GM18505 (cell line): ENCODE measurements around the gene KIF9.
"Not testable (repeated sequence)": the region's sequence is repeated elsewhere in the genome, so short reads cannot be mapped to it uniquely, and the experiment has no call there.

Source experiments
- ATAC-seq: cut with Tn5 transposase; IDR thresholded peaks from one replicate; pipeline ENCODE4 v1.9.1; 2021; ENCODE audit not compliant: unreplicated experiment
- POLR2A ChIP-seq: IDR thresholded peaks from 4 replicates; pipeline ENCODE4 v1.6.1; 2011; ENCODE audit warnings: borderline replicate concordance; ENCODE audit not compliant: insufficient read depth, insufficient read length; ENCODE audit errors: extremely low read depth

The KIF9 gene

GRCh38 chr3:47283591-47284364, 1.2 kb upstream of the KIF9 start:
- TF ChIP-seq POLR2A, result peak; percentile 32
- no peak for ATAC-seq

DNA sequence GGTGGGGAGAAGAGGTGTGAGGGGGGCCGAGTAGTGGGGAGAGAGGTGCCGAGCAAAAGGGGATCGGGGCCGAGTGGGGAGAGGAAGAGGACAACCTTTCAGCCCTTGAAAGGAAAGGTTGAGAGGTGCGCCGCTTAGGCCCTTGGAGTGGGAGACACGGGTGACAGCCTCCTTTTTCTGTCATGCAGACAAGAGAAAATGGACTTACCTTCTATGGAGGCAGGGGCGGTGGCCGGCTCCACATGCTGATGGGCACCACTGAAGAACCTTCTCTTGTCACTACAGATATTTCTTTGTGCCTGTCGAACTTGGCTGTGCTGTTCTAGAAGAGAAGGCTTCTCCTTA, 566 bp upstream of the KIF9 start:
- ATAC-seq, result no peak
- TF ChIP-seq POLR2A, result no peak

DNA sequence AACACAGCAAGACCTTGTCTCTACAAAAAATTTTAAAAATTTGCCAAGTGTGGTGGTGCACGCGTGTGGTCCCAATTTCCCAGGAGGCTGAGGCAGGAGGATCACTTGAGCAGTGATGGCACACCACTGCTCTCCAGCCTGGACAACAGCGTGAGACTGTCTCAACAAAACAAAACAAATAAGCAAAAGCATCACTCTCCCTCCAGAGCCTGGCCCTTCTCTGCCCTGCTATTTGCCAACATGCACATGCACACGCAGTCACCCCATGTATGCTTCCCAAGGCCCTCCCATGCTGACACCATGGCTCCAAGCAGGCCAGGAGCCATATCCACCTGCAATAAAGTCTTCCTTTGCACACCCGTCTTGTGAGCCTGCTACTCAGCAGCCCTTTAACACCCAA, 2.1 kb downstream of the KIF9 start:
- no peak for ATAC-seq
- no peak for TF ChIP-seq POLR2A

DNA sequence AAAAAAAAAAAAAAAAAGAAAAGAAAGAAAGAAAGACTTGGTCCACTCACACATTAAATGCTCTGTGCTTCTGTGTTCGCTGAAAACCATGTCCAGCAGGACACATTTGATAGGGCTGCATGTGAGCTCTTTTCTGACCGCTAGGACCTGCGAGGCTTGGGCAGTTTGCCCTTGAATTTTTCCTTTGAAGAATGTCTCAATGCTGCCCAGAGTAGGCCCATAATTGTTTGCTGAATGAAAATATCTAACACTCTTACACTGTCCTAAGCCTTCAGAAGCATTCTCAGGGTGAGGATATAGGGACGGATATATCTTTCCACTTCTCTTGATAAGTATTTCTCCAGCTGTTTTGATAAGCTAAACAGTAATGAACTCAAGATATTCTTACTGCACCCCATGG, 6.0 kb downstream of the KIF9 start:
- no peak for TF ChIP-seq POLR2A
- no peak for ATAC-seq

DNA sequence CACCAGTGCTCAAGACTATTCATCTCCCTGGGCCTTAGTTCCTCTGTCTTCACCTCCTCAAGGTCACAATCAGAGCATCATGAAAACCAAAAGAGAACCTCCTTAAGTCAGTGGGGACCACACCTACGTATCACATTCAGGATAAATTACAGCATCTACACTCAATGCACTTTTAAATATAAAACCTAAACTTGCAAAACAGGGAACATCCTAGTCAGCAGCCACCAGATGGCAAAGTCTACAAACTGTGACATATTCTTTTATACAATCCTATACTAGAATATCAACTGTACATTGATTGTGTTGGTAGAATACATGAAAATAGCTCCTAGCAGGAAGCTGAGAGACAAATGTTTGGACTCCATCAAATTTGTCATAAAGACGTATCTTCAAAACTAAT, 7.9 kb downstream of the KIF9 start:
- ATAC-seq, result no peak

GRCh38 chr3:47273564-47273963, 9.0 kb downstream of the KIF9 start:
- TF ChIP-seq POLR2A, result no peak
- no peak for ATAC-seq

More for the DNA sequence above, 7.9 kb downstream of the KIF9 start:
- TF ChIP-seq POLR2A, result no peak

DNA sequence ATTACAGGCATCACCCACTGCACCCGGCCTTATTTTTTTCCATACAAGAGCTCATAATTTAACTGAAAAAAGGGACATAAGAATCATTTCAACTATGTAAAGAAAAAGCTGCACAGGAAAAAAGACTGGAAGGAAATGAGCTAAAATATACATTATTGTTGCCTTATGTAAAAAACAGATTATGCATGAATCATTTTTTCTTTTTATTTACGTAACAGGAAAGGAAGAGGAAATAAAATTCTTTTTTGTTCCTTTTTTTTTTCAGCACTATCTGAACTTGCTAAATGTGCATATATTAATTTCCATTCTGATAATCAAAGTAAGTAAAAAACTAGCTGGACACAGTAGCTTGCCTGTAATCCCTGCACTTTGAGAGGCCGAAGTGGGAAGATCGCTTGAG, 12.1 kb downstream of the KIF9 start:
- ATAC-seq, result no peak
- TF ChIP-seq POLR2A, result no peak

DNA sequence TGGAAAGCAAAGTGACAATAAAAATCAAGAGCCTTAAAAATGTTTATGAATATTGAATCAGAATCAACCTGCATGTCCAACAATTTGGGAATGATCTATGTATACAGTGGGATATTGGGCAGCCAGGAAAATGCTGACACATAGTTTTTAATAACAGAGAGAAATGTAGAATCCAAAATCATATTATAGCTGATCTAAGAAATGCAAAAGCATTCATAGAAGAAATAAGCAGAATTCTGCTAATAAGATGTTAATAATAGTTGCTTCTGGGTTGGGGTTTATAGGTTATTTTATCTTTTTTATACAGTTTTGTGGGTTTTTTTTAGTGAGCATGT, 15.1 kb downstream of the KIF9 start:
- no peak for ATAC-seq

DNA sequence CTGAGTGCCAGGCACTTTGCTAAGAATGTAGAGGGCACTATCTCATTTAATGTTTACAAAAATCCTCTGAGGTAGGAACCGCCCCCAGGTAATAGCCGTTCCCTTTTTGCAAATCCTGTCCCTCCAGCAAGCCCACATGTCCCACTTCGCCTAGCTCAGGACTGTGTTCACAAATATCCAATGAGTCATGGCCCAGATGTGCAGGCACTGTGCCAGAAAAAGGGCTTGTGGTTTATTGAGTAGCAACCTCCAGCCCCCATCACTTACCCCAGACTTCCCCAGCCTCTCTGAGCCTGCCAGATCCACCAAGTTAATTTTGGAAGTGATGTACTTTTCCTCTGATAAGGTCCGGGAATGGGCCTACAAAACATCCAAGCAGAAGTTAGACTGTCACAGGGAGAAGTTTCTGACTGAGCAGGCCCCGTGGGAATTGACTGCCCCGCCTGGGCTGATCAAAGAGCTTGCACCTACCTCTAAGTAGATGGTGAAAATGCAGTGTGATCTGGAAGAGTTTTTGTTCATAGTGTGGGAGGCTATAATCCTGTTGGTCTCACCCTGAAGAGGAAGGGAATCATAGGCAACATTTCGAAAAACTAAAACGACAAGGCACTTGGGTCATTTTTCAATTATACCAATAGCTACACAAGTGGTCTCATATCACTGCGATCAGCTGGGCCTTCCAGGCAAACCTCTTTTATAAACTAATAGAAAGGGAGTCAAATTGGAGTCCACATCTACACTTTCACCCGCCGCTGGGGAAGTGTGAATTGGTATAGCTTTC, 15.7 kb downstream of the KIF9 start:
- no peak for TF ChIP-seq POLR2A
- peak; percentile 70 for ATAC-seq

More for the DNA sequence above, 15.1 kb downstream of the KIF9 start:
- no peak for TF ChIP-seq POLR2A

GRCh38 chr3:47265725-47266428, 16.7 kb downstream of the KIF9 start:
- ATAC-seq, result no peak
- TF ChIP-seq POLR2A, result no peak

DNA sequence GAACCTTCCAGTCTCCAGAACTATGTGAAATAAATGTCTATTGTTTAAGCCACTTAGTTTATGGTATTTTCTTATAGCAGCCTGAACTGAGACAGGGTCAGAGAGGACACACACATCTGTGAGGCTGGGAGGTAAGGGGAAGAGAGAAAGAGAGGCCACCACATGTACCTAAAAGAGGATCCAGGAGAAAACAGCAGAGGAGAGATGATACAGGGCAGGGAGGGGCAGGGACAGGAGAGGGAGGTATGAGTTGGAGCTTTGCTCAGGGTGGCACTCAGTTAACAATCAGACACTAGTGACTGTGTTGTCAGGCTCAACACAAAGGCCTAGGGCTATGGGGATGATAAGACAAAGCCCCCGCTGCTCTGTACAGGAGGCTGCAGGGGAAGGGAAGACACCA, 17.6 kb downstream of the KIF9 start:
- no peak for ATAC-seq
- TF ChIP-seq POLR2A, result no peak

DNA sequence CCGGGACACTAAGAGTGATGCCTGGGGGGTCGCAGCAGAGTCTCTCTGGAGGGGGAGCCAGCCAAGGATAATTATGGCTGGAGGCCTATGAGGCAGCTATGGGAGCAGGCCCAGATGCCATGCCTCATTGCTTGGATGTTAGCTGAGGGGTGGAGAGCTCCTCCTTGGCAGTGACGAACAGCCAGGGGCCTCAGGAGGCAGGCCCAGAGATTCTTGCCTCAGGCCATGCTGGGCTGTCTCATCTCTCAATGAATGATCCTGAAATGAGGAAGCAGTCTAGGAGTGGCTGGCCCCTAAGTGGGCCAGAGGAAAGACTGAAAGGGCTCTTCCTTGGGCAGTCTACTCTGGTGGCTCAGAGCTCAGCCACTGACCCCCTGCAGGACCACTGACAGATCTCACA, 21.3 kb downstream of the KIF9 start:
- TF ChIP-seq POLR2A, result no peak
- ATAC-seq, result no peak

DNA sequence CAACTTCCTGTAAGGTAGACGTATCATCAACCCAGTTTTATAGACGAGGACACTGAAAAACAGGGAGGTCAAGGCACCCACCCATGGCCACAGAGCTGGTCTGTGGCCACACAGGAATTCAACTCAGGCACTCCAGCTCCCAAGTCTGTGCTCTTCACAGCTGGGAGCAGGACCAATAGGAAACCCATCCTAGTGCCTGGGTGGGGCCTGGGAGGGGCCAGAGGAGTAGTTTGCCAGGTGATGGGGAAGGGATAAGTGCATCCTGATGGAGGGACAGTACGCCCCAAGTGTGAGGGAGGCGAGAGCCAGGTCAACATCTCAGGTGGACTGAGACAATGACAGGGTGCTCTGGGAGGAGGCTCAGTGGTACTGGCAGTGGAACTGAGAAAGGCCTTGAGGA, 22.0 kb downstream of the KIF9 start:
- no peak for ATAC-seq

GRCh38 chr3:47259114-47259513, 23.5 kb downstream of the KIF9 start:
- ATAC-seq, result no peak
- TF ChIP-seq POLR2A, result no peak

More for the DNA sequence above, 22.0 kb downstream of the KIF9 start:
- no peak for TF ChIP-seq POLR2A

DNA sequence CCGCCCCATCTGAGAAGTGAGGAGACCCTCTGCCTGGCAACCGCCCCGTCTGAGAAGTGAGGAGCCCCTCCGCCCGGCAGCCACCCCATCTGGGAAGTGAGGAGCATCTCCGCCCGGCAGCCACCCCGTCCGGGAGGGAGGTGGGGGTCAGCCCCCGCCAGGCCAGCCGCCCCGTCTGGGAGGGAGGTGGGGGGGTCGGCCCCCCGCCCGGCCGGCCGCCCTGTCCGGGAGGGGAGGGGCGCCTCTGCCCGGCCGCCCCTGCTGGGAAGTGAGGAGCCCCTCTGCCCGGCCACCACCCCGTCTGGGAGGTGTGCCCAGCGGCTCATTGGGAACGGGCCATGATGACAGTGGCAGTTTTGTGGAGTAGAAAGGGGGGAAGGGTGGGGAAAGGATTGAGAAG, 26.3 kb downstream of the KIF9 start:
- ATAC-seq, result not testable (repeated sequence)
